NOMO-1 (cell line): ENCODE data around the gene MRPL34.

ENCODE experiments used
- DNase-seq, 2 experiments: peaks; one replicate each; lab custom pipeline; 2025; ENCODE audit not compliant: unreplicated experiment in 2 of 2; lab: John Stamatoyannopoulos, UW

MRPL34 gene

DNA sequence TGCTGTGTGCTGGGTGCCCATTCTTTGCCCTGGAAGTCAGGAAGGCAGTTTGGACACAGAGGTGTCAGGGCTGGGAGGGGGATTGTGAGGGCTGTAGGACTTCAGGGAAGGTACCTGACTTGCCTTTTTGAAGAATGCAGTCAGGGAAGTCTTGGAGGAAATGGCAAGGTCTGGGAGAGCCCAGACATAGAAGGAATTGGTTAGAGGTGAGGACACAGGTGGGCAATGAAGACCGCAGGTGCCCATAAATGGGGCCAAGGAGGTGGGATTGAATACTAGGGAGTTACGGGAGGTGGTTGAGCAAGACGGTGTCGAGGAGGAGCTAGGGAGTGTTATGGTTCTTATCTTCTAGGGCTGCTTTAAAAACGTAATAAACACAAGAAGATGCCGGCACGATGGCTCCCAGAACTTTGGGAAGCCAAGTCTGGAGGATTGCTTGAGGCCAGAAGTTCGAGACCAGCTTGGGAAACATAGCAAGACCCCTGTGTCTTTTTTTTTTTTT lies 2.3 kb downstream of the MRPL34 start:
- DNase-seq, result no peak

DNA sequence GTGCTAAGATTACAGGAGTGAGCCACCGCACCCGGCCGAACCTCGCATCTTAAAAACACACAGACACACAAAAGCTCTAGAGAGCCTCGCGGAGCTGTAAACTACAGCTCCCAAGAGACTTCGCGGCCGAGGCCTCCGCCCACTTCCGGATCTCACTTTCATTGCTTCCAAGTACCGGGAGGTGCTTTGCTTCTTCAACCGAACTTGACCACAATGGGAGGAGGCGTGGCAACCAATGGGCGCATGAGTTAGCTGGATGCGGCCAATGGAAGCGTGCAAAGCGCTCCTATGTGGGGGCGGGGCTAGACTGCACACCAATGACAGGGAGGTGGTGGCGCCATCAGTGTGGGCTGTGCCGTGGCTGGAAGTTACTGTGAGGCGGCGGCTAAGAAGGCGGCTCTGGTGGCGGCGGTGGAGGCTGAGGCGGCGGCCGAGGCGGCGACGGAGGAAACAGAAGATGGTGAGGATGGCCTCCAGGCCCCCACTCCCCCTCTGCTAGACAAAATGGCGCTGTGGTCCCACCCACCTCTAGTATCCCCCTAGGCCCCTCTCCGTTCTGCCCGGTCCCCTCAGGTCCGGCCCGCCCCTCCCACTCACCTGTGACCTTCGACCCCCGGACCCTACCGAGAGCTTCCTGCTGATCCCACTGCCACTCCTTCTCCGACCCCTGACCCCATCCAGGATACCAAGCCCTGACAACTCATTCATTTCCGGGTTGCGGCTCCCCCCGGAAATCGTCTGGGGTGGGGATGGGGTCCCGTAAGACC lies 3.7 kb downstream of the MRPL34 start, which contains the start of gene DDA1:
TSS of gene DDA1 (plus strand) at position 366 of the 767 bp plus-strand sequence. CDS start at position 458, 92 bp downstream.
- peak; percentile 99 for DNase-seq

GRCh38 chr19:17309965-17310461 lies 4.3 kb downstream of the MRPL34 start:
- peak in 1 of 2 experiments; percentile 15 for DNase-seq

GRCh38 chr19:17311455-17312188 lies 6.0 kb downstream of the MRPL34 start:
- DNase-seq, result no peak

DNA sequence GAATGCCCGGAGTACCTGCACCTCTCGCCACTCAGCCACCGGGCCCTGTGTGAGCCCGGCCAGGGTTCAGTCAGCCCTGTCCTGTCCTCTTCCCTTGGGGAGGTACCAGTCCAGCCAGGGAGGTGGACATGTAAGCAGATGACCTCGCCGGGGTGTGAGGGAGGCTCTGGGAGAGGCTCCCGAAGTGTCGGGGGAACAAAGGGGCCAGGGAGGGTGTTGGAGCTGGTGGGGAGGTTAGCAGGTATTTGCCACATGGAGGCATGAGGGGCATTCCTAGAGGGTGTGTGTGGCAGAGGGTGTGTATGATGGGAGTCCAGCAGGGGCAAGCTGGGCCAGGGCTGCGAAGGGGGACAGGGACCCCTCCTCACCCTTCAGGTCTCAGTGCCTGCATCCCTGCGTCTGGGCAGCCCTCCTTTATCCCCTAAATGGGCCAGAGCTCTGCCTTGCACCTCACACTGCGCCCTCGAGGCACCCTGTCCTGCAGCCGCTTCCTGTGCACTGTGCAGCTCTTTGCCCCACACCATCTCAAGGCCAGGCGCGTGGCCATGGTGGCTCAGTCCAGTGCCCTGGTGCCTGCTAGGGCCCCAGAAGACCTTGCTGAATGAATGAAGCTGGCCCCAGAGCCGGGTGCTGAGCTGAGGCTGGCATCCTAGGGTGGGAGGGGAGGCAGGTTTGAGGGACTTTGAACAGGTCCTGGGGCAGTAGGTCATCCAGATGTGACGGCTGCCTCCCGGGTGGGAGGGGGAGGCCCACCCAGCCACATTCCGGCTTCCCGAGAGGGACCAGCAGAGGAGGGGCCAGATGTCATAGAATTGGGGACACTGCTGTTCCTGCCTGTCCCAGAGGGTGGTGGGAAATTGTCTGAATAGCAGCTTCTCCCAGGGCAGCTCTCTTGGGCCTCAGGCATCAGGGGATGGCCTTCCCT lies 6.8 kb downstream of the MRPL34 start:
- no peak for DNase-seq

- DNase-seq, result no peak
Measured at GRCh38 chr19:17314007-17314593, 8.4 kb downstream of the MRPL34 start.

DNA sequence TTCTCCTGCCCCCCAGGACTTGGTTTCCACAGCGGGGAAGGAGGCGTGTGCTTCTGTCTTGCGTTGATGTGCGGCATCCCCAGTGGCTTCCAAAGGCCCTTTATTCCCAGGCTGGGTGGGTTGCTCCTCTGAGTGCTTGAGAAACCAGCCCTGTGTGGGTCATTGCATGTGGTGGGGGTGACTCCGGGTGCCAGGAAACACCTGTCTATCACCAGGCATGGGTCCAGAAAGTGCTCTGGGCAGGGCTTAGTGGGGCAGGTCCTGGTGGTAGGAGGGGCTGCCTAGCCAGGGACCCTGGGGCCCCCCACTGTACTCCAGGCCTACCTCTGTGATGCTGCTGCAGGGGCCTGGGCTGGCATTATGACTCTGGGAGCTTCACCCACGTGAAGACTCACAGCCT lies 13.3 kb downstream of the MRPL34 start:
- DNase-seq, result no peak

GRCh38 chr19:17319473-17320238 lies 14.0 kb downstream of the MRPL34 start:
- DNase-seq, result no peak

- no peak for DNase-seq
Measured at GRCh38 chr19:17320435-17320834, 14.8 kb downstream of the MRPL34 start.

- no peak for DNase-seq
Measured at GRCh38 chr19:17321655-17322489, 16.2 kb downstream of the MRPL34 start.

GRCh38 chr19:17322854-17323253 lies 17.2 kb downstream of the MRPL34 start:
- no peak for DNase-seq

DNA sequence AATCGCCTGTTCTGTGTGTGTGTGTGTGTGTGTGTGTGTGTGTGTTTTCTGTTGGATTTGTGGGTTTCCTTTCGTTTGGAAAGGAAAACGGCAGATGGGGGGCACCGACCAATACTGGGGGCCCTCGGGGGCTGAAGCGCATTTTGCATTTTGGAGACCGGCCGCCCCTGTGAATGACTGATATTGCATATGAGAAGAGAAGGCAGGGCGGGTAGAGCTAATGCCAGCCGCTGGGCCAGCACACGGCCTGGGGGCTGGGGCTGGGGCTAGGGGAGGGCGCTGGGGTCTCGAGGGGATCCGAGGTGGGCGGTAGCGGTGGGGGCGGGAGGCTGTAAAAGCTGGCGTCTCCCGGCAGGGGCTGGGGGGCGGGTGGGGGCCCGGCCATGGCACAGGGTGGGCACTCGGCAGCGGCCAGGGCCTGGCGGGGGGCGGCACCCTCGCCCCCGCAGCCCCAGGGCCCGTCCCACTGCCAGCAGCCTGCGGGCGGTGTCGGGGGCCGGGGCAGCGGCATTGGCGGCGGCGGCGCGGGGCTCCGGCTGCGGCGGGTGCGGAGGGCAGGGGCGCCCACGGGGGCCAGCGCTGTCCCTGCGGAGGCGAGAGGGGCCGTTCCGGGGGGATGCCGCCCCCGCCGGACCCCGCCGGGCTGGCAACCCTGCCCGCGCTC lies 17.8 kb downstream of the MRPL34 start:
- no peak for DNase-seq

DNA sequence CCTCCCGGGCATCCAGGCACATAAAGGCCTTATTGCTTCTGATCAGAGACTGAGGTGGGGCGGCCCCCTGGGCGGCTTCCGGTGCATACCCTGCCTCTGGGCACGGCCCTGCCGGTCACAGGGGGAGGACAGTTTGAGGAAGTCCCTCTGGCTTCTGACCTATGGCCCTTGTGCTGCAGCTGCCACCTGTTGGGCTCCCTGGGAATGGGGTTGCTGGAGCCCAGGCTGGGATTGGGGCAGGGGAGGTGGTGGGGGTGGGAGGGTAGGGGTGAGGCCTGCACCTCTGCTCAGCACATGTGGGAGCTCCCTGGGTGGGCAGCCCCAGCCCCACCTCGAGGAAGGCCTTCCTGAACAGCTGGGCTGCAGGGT lies 18.3 kb downstream of the MRPL34 start:
- no peak for DNase-seq

GRCh38 chr19:17324357-17325114 lies 18.9 kb downstream of the MRPL34 start:
- DNase-seq, result no peak

DNA sequence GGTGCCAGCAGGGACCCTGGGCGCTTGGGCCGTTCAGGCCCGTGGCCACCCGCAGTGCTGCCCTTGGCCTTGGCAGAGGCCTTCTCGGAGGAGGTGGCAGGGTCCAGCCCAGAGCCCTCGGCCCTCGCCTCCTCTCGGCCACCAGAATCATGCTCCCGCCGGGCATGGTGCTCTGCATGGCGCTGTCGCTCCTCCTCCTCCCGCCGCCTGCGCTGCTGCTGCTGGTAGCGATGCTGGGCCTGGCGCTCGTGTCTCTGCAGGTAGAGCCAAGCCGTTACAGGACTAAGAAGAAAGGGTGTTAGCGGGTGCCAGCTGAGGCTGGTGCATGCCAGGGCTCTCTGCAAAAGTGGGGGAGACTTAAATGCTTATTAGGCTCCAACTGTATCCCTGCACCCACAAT lies 19.5 kb downstream of the MRPL34 start:
- DNase-seq, result no peak

DNA sequence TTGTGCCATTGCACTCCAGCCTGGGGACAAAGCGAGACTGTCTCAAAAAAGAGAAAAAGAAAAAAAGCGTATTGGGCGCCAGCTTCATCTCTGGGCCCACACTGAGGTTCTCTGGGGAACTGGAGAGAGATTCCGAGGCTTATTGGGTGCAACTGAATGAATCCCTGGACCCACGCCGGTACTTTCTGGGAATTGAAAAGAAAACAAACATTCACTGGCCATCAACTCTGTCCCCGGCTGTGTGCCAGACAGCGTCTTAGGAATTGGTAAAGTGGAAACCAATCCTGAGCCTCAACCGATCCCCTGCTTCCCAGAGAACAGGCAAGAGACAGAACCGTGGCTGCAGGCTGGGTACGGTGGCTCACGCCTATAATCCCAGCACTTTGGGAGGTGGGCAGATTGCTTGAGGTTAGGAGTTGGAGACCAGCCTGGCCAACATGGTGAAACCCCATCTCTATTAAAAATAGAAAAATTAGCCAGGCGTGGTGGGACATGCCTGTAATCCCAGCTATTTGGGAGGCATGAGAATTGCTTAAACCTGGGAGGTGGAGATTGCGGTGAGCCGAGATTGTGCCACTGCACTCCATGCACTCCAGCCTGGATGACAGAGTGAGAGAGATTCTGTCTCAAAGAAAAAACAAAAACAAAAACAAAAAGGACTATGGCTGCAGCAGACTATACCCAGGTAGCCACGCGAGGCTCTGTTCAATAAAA lies 20.4 kb downstream of the MRPL34 start:
- DNase-seq, result no peak

DNA sequence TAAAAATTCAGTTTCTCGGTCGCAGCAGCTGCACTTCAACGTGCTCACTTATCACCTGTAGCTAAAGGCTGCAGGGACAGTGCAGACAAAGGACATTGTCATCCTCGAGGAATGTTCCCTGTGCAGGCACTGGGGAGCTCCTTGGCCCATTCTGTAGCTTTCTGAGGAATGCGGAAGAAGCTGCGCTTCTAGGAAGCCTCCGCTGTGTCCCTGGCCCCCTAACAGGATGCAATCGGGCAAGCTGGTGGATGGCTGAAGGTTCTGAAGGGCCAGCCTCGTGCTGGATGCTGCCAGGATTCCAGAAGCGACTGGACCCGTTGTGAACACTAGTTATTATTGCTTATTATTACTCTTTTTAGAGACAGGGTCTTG lies 20.9 kb downstream of the MRPL34 start:
- no peak for DNase-seq
